ENCODE measurements around the gene FSIP2. TPM values are rescaled to one million over a fixed set of nuclear protein-coding genes. Genes with fewer than 3 reads are reported as not detected.

The FSIP2 gene
- total RNA-seq, result under 0.01 TPM in 2 replicates

GRCh38 chr2:185738679-185739472, at the start of gene FSIP2:
Gene FSIP2 (plus strand): TSS chr2:185738804. CDS start chr2:185738895, 91 bp downstream.

